MCF 10A (cell line): ENCODE measurements around the gene SSTR1. TPM values are rescaled to one million over a fixed set of nuclear protein-coding genes. Genes with fewer than 3 reads are reported as not detected.

Experiments
- BruUV-seq: library from RNA; stranded (reverse); fragments of 400-500 nt; replicated peaks from 2 replicates; lab custom pipeline; 2021; lab: Mats Ljungman, UMichigan
- CTCF ChIA-PET: fragments of 300-600 bp; sonication (Branson Sonifier 250); formaldehyde crosslinking; extraction: SDS; loops from one replicate; lab custom pipeline; 2021; ENCODE audit warnings: antibody characterized with exemption, inconsistent platforms; lab: Yijun Ruan, JAX
- POLR2A ChIA-PET: fragments of 300-600, 350-650 bp; sonication (Branson Sonifier 250); formaldehyde crosslinking; extraction: SDS; loops from one replicate; lab custom pipeline; 2020; ENCODE audit warnings: antibody characterized with exemption, inconsistent platforms; lab: Yijun Ruan, JAX
- DNase-seq: peaks from one replicate; pipeline ENCODE4 v3.0.0-alpha.2; 2018; ENCODE audit not compliant: unreplicated experiment
- H3K27ac Mint-ChIP-seq: one replicate; pipeline ENCODE4 v1.8.0; 2022; ENCODE audit warnings: mild to moderate bottlenecking, low read depth, mixed read lengths; ENCODE audit not compliant: unreplicated experiment
- H3K27me3 Mint-ChIP-seq: one replicate; pipeline ENCODE4 v1.8.0; 2022; ENCODE audit warnings: mixed read lengths; ENCODE audit not compliant: insufficient read depth, unreplicated experiment
- H3K36me3 Mint-ChIP-seq: one replicate; pipeline ENCODE4 v1.8.0; 2022; ENCODE audit warnings: mild to moderate bottlenecking, moderate library complexity, mixed read lengths; ENCODE audit not compliant: insufficient read depth, unreplicated experiment
- H3K4me1 Mint-ChIP-seq: one replicate; pipeline ENCODE4 v1.8.0; 2022; ENCODE audit warnings: mixed read lengths; ENCODE audit not compliant: insufficient read depth, unreplicated experiment
- H3K4me3 Mint-ChIP-seq: one replicate; pipeline ENCODE4 v1.8.0; 2022; ENCODE audit warnings: mild to moderate bottlenecking, moderate library complexity, mixed read lengths; ENCODE audit not compliant: unreplicated experiment
- H3K9me3 Mint-ChIP-seq: one replicate; pipeline ENCODE4 v1.8.0; 2022; ENCODE audit warnings: mixed read lengths; ENCODE audit not compliant: unreplicated experiment
- CTCF ChIP-seq: fragments of 200-600 bp; IDR thresholded peaks from one replicate; pipeline ENCODE4 v1.8.0; 2022; ENCODE audit warnings: antibody characterized with exemption, mild to moderate bottlenecking; ENCODE audit not compliant: unreplicated experiment
- intact Hi-C: fragments of 100-400 bp; cut with micrococcal nuclease; formaldehyde crosslinking; loops from 2 replicates; pipeline ENCODE4 v1.14.1; 2022
- total RNA-seq: library from RNA; stranded (reverse); gene quantifications from 2 replicates; pipeline ENCODE4 v1.2.3, GENCODE V29; 2022

Gene SSTR1
- total RNA-seq, 1 experiment from 2014 or later, result 0.33 TPM

- H3K4me1 Mint-ChIP-seq, result peaks cover 4% of the 10 kb centered on the region
- no TSS peak for BruUV-seq
- intact Hi-C loops, result no loop called here
- H3K9me3 Mint-ChIP-seq, result peaks cover 14% of the 10 kb centered on the region
- CTCF ChIA-PET, result interaction anchor here (1.1 kb wide), 1 partner anchor 10 kb away, joined by 4 read pairs; no protein-coding TSS in a partner anchor
- no peak overlapping the region for H3K4me3 Mint-ChIP-seq
- H3K27me3 Mint-ChIP-seq, result no peaks in the 10 kb centered on the region
- no peak for DNase-seq
- no peak overlapping the region for H3K27ac Mint-ChIP-seq
- POLR2A ChIA-PET, result interaction anchor here (0.9 kb wide), 1 partner anchor 10 kb away, joined by 3 read pairs; no protein-coding TSS in a partner anchor
- no peak for TF ChIP-seq CTCF
- H3K36me3 Mint-ChIP-seq, result no peaks in the 10 kb centered on the region
Measured at GRCh38 chr14:38207377-38207735, 348 bp upstream of the SSTR1 start.

GRCh38 chr14:38208618-38209562 lies 1.2 kb downstream of the SSTR1 start:
- no TSS peak for BruUV-seq
- no peaks in the 10 kb centered on the region for H3K36me3 Mint-ChIP-seq
- H3K27ac Mint-ChIP-seq, result no peak overlapping the region
- intact Hi-C loops, result no loop called here
- POLR2A ChIA-PET, result no interaction called here
- CTCF ChIA-PET, result interaction anchor here (0.5 kb wide), 1 partner anchor 457 kb away, joined by 5 read pairs; no protein-coding TSS in a partner anchor
- H3K9me3 Mint-ChIP-seq, result peaks cover 14% of the 10 kb centered on the region
- no peaks in the 10 kb centered on the region for H3K4me1 Mint-ChIP-seq
- no peaks in the 10 kb centered on the region for H3K27me3 Mint-ChIP-seq
- DNase-seq, result no peak
- H3K4me3 Mint-ChIP-seq, result peak overlapping the region; percentile 40
- TF ChIP-seq CTCF, result no peak

GRCh38 chr14:38209572-38210557 lies 2.2 kb downstream of the SSTR1 start:
- TF ChIP-seq CTCF, result no peak
- intact Hi-C loops, result no loop called here
- Mint-ChIP-seq H3K4me1 (peaks cover 5% of the 10 kb centered on the region), H3K36me3 (no peaks in the 10 kb centered on the region), H3K27ac (no peak overlapping the region), H3K27me3 (no peaks in the 10 kb centered on the region), H3K9me3 (peaks cover 14% of the 10 kb centered on the region), H3K4me3 (no peak overlapping the region)
- no peak for DNase-seq
- BruUV-seq, result no TSS peak
- ChIA-PET POLR2A (no interaction called here), CTCF (interaction anchor here (0.5 to 0.6 kb wide), 2 partner anchors 391 to 456 kb away, joined by 3 to 5 read pairs; no protein-coding TSS in a partner anchor)
